Subcutaneous adipose tissue (tissue), 4 donors: ENCODE data around the gene PELI1. TPM values are rescaled to one million over a fixed set of nuclear protein-coding genes. Genes with fewer than 3 reads are reported as not detected.

Experiments
- total RNA-seq, 4 donors: library from RNA; depleted of rRNA; stranded (reverse); fragments of >200 nt; gene quantifications; one replicate each; pipeline ENCODE4 v1.1.0, GENCODE V29; 2016
- TF ChIP-seq, protein P1 (sequence below): fragments of 450-650 bp; IDR thresholded peaks from one replicate; pipeline ENCODE4 v1.5.1; 2016; ENCODE audit warnings: low read depth, mild to moderate bottlenecking, control low read depth, antibody characterized with exemption, moderate library complexity

PELI1 gene
- total RNA-seq, 4 donors from 2014 or later = 24.7 to 58.5 (median 28.4) TPM

DNA sequence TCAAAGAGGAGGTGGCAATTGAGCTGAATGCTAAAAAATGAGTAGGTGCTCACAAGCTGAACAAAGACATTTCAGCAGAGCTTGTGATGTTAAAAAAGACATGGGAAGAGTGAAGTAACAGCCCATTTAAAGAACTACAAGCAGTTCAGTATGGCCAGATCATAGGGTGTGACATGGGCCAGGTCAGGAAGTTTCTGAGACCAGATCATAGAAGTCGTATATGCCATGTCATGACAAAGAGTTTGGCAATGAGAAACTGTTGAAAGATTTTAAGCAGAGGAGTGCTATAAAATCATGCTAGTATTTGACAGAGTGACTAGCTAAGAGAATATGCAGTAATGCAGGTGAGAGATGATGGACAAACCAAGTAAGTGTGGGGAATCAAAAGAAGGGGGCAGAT, 7.3 kb upstream of the PELI1 start:
- TF ChIP-seq, protein P1, sequence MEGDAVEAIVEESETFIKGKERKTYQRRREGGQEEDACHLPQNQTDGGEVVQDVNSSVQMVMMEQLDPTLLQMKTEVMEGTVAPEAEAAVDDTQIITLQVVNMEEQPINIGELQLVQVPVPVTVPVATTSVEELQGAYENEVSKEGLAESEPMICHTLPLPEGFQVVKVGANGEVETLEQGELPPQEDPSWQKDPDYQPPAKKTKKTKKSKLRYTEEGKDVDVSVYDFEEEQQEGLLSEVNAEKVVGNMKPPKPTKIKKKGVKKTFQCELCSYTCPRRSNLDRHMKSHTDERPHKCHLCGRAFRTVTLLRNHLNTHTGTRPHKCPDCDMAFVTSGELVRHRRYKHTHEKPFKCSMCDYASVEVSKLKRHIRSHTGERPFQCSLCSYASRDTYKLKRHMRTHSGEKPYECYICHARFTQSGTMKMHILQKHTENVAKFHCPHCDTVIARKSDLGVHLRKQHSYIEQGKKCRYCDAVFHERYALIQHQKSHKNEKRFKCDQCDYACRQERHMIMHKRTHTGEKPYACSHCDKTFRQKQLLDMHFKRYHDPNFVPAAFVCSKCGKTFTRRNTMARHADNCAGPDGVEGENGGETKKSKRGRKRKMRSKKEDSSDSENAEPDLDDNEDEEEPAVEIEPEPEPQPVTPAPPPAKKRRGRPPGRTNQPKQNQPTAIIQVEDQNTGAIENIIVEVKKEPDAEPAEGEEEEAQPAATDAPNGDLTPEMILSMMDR = no peak

DNA sequence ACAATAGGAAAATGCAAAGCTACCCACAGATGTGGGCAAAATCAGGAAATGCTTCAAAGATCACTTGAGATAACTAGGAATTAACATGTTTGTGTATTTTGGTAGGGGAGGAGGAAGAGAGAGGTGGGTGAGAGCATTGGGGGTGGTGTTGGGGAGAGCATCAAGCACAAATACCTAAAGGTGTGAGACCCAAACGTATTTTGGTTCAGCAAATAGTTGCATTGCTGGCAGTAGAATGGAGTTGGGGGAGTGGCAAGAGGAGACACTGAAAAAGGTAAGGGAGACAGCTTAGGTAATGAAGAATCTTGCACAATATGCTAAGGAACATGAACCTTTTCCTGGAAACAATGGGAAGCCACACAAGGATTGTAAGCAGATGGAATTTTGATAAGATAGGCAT, 1.5 kb upstream of the PELI1 start:
- TF ChIP-seq, protein P1 = no peak

DNA sequence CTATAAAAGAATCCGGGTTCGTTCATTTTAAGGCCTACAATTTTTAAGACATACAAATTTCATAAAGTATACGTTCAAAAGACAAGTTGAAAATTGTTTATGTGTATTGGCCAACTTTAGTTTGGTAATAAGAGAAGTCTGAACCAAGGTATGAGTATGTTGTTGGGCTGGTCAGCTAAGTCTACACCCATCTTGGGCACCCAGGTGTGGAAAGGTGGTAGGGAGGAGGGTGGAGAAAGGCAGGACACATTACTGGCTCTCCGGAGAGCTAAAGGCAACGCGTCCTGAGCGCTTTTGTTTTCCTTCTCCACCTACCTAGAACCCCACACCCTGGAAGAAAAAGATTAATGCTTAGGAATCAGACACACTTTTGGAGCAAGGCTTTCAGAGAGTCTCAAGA, 899 bp upstream of the PELI1 start:
- TF ChIP-seq, protein P1 = no peak

DNA sequence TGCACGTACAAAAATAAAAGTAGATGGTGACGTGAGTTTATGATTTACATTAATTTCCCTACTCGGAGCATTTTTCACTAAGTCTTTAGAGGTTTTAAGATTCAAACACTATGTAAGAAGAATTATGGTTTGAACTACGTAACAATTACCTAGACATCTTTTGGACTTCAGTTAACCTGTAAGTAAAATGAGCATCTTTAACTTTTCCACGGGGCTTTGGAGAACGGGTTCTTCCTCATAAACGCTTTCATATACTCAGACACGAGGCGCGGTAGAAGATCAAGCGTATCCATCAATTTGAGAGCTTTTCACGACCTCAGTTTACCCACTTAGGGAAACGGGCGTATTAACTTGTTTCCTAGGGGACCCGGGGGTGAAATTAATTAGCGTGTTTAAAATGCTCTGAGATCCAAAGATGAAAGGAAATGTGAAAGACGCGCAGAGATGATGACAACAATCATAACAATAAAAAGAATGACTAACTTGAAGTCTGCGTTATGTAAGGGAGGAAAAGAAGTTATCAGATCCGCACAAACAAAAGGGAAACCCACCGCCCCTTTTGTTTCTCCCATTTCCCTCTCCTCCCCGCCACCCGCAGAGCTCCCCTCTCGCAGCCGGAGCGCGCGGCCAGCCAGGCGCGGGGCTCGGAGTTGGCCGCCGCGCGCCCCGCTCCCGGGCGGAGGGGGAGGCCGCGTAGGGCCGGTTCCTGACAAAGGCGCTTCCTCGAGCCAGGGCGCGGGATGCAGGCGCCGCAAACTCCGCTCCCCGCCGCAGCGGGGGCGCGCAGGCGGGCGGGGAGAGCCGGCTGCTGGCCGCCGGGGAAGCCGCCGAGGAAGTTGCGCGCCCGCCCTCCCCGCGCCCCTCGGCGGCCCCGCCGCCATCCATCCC, 807 bp downstream of the PELI1 start:
- TF ChIP-seq, protein P1 = no peak

DNA sequence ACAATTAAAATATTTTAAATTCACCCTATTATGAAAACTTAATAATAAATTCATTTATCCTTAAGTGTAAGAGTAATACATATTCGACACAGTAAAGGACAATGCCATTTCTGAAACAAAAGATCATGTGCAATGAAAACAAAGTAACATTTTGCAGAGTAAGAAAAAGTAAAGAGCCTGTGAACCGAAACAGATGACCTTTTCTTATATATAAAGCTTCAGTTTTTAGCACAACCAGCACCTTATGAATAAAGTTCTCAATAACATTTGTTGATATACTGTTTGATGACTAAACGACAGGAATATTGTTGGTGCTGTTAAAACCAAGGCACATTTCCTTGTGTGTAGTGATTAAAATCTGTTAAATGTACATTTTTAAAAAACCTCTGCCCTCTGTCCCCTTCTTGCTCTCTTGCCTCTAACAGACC, 1.5 kb downstream of the PELI1 start:
- TF ChIP-seq, protein P1 = no peak

GRCh38 chr2:64141674-64142405, 2.4 kb downstream of the PELI1 start:
- TF ChIP-seq, protein P1 = no peak

DNA sequence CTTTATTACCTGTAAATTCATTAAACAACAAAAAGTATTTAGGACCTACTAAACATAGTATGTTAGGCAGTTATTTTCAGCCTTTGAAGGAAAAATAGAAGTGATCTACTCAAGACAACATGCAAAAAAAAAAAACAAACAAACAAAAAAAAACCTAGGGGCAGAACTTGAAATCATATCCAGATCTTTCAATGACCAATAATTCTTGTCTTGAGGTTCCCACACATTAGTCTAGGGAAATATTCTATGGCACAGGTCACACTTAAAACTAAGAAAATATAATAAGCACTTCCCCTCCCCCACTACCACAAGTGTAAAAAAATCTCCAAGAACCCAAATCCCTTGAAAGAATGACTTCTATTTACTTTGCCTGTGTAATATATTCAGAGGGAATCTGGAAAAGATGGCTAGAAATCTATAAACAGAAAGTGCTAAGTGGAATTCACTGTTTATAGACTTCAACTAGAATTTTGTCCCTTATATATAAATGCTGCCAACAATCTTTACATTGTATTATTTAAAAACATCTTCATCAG, 3.5 kb downstream of the PELI1 start:
- TF ChIP-seq, protein P1 = no peak
